OCI-LY7 (cell line): ENCODE data around the gene LGALS3.

ENCODE experiments used
- EZH2phosphoT487 ChIP-seq: fragments of 200-600 bp; sonication (generic); IDR thresholded peaks from 2 replicates; pipeline ENCODE4 v1.6.1; 2018; ENCODE audit warnings: low read depth, borderline replicate concordance, mild to moderate bottlenecking, mixed run types, antibody characterized with exemption, low read length, moderate library complexity, mixed read lengths
- TF ChIP-seq, protein P1 (sequence below): fragments of 200-600 bp; sonication (generic); conservative IDR thresholded peaks from 2 replicates; pipeline ENCODE4 v1.5.1; 2014; ENCODE audit warnings: mild to moderate bottlenecking, antibody characterized with exemption, low read length, moderate library complexity, mixed read lengths

DNA sequence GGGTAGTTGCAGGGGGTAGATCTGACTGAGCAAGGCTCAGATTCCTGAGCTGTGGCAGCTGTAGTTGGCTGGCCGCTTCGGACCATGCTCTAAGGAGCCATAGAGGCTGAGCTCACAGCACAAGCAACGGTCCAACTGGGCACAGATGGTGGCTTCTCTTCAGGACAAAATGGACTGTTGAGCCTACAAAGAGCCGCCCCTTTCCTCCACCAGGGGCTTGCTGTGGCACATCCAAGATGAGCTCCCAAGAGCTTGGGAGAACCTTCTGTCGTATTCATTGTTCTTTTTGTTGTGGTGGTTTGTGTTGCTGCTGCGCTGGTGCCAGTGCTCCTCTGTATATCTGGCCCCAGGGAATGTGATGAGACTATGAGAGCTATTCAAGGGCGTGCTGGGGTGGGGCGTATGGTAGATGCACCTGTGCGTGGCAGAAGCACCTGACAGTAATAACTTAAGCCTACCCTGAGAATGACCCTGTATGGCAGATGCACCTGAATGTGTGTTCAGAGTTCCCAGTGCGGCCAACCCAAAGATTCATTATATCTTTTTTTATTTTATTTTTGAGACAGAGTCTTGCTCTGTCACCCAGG, 17.8 kb upstream of the LGALS3 start:
- TF ChIP-seq, protein P1, sequence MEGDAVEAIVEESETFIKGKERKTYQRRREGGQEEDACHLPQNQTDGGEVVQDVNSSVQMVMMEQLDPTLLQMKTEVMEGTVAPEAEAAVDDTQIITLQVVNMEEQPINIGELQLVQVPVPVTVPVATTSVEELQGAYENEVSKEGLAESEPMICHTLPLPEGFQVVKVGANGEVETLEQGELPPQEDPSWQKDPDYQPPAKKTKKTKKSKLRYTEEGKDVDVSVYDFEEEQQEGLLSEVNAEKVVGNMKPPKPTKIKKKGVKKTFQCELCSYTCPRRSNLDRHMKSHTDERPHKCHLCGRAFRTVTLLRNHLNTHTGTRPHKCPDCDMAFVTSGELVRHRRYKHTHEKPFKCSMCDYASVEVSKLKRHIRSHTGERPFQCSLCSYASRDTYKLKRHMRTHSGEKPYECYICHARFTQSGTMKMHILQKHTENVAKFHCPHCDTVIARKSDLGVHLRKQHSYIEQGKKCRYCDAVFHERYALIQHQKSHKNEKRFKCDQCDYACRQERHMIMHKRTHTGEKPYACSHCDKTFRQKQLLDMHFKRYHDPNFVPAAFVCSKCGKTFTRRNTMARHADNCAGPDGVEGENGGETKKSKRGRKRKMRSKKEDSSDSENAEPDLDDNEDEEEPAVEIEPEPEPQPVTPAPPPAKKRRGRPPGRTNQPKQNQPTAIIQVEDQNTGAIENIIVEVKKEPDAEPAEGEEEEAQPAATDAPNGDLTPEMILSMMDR, result no peak
- TF ChIP-seq EZH2phosphoT487, result no peak
